ENCODE data around the gene RBMS3.

GRCh38 chr3:29339016-29339833, 58.4 kb downstream of the RBMS3 start:
- TF ChIP-seq POLR2A (IDR thresholded peaks at IDR 0.05; ENCODE audit: low read length), result no peak
- TF ChIP-seq GATA1 (IDR thresholded peaks at IDR 0.05; ENCODE audit: low read depth, low read length), result no peak

Data from erythroblast (primary cell).